Neutrophil (primary cell): ENCODE results near the gene COL25A1.

ENCODE experiments used
- H3K27ac ChIP-seq: fragments of 200-600 bp; sonication (generic); 2 replicates; pipeline ENCODE4 v1.5.1; 2016; ENCODE audit warnings: mild to moderate bottlenecking, moderate library complexity
- H3K27me3 ChIP-seq: fragments of 200-600 bp; sonication (generic); 2 replicates; pipeline ENCODE4 v1.6.0; 2016; ENCODE audit warnings: mild to moderate bottlenecking
- H3K36me3 ChIP-seq: fragments of 200-600 bp; sonication (generic); 2 replicates; pipeline ENCODE4 v1.5.1; 2017
- H3K4me1 ChIP-seq, 2 experiments: fragments of 200-600 bp in 1 of 2; sonication (generic) in 1 of 2; 1 replicate in 1 of 2; 2 replicates in 1 of 2; pipeline versions ENCODE4 v1.5.1 to v1.6.1; 2013 to 2016; ENCODE audit warnings: low read depth in 1 of 2, low read length in 1 of 2, mild to moderate bottlenecking in 1 of 2, moderate library complexity in 1 of 2; ENCODE audit not compliant: control insufficient read depth in 1 of 2, insufficient read depth in 1 of 2
- H3K4me3 ChIP-seq, 2 experiments: fragments of 200-600 bp in 1 of 2; sonication (generic) in 1 of 2; 1 replicate in 1 of 2; 2 replicates in 1 of 2; pipeline ENCODE4 v1.5.1; 2013 to 2016; ENCODE audit warnings: low read depth in 1 of 2, low read length in 1 of 2, mild to moderate bottlenecking in 1 of 2, moderate library complexity in 1 of 2
- H3K9me3 ChIP-seq: fragments of 200-600 bp; sonication (generic); 2 replicates; pipeline ENCODE4 v1.5.1; 2016
- CTCF ChIP-seq: fragments of 200-600 bp; sonication (generic); IDR thresholded peaks from 2 replicates; pipeline ENCODE4 v1.5.1; 2016; ENCODE audit warnings: antibody characterized with exemption

COL25A1 gene

GRCh38 chr4:109037026-109037425 lies 265.4 kb downstream of the COL25A1 start:
- Histone ChIP-seq H3K4me3 (no peak overlapping the region), H3K4me1 (no peaks in the 10 kb centered on the region), H3K36me3 (no peaks in the 10 kb centered on the region), H3K9me3 (no peaks in the 10 kb centered on the region), H3K27me3 (no peaks in the 10 kb centered on the region), H3K27ac (no peak overlapping the region)
- TF ChIP-seq CTCF: no peak

- Histone ChIP-seq H3K27ac (no peak overlapping the region), H3K36me3 (no peaks in the 10 kb centered on the region)
- no peak for TF ChIP-seq CTCF
Measured at GRCh38 chr4:109033993-109034392, 268.5 kb downstream of the COL25A1 start.

GRCh38 chr4:109032671-109033070 lies 269.8 kb downstream of the COL25A1 start:
- H3K27ac ChIP-seq: no peak overlapping the region
- H3K4me1 ChIP-seq: no peaks in the 10 kb centered on the region
- no peaks in the 10 kb centered on the region for H3K27me3 ChIP-seq
- no peak overlapping the region for H3K4me3 ChIP-seq
- H3K36me3 ChIP-seq: no peaks in the 10 kb centered on the region
- TF ChIP-seq CTCF: no peak
- no peaks in the 10 kb centered on the region for H3K9me3 ChIP-seq

More at GRCh38 chr4:109033993-109034392, 268.5 kb downstream of the COL25A1 start:
- no peaks in the 10 kb centered on the region for H3K27me3 ChIP-seq
- no peaks in the 10 kb centered on the region for H3K9me3 ChIP-seq
- H3K4me1 ChIP-seq: no peaks in the 10 kb centered on the region
- no peak overlapping the region for H3K4me3 ChIP-seq

- no peak overlapping the region for H3K4me3 ChIP-seq
Measured at GRCh38 chr4:109029987-109030386, 272.5 kb downstream of the COL25A1 start.

GRCh38 chr4:109027016-109027500 lies 275.4 kb downstream of the COL25A1 start:
- Histone ChIP-seq H3K27ac (no peak overlapping the region), H3K9me3 (no peaks in the 10 kb centered on the region), H3K4me1 (no peaks in the 10 kb centered on the region), H3K27me3 (no peaks in the 10 kb centered on the region), H3K4me3 (no peak overlapping the region), H3K36me3 (no peaks in the 10 kb centered on the region)
- TF ChIP-seq CTCF: no peak

More at GRCh38 chr4:109029987-109030386, 272.5 kb downstream of the COL25A1 start:
- H3K4me1 ChIP-seq: no peaks in the 10 kb centered on the region
- TF ChIP-seq CTCF: no peak
- no peaks in the 10 kb centered on the region for H3K27me3 ChIP-seq
- no peak overlapping the region for H3K27ac ChIP-seq
- H3K36me3 ChIP-seq: no peaks in the 10 kb centered on the region
- no peaks in the 10 kb centered on the region for H3K9me3 ChIP-seq

- no peaks in the 10 kb centered on the region for H3K9me3 ChIP-seq
- TF ChIP-seq CTCF: no peak
- H3K27me3 ChIP-seq: no peaks in the 10 kb centered on the region
- H3K27ac ChIP-seq: no peak overlapping the region
- H3K36me3 ChIP-seq: no peaks in the 10 kb centered on the region
- no peak overlapping the region for H3K4me3 ChIP-seq
- H3K4me1 ChIP-seq: no peaks in the 10 kb centered on the region
Measured at GRCh38 chr4:109026588-109026987, 275.9 kb downstream of the COL25A1 start.
